GM12878 (cell line): ENCODE data around the gene SULT1C3. TPM values are rescaled to one million over a fixed set of nuclear protein-coding genes. Genes with fewer than 3 reads are reported as not detected.

ENCODE experiments used
- ATF7 ChIP-seq: fragments of 450-650 bp; IDR thresholded peaks from 2 replicates; pipeline ENCODE4 v1.6.1; 2016; ENCODE audit warnings: low read depth, mild to moderate bottlenecking
- FOS ChIP-seq: IDR thresholded peaks from 3 replicates; pipeline ENCODE4 v1.6.1; 2011; ENCODE audit warnings: borderline replicate concordance; ENCODE audit not compliant: insufficient read length; ENCODE audit errors: extremely low read depth
- PRDM15 ChIP-seq: fragments of 450-650 bp; formaldehyde crosslinking; IDR thresholded peaks from 2 replicates; pipeline ENCODE4 v1.4.0; 2020; ENCODE audit warnings: mild to moderate bottlenecking, moderate library complexity
- RELA ChIP-seq: fragments of 450-650 bp; IDR thresholded peaks from 2 replicates; pipeline ENCODE4 v1.8.0; 2014; ENCODE audit warnings: borderline replicate concordance; ENCODE audit not compliant: partially characterized antibody
- REST ChIP-seq: IDR thresholded peaks from 2 replicates; pipeline ENCODE4 v1.6.1; 2012; ENCODE audit warnings: mild to moderate bottlenecking, low read depth, low read length
- SMC3 ChIP-seq: IDR thresholded peaks from 2 replicates; pipeline ENCODE4 v1.6.1; 2011; ENCODE audit warnings: low read length, improper control_type of control experiment, borderline replicate concordance
- polyA plus RNA-seq, 11 experiments: library from polyadenylated mRNA; depleted of rRNA in 4 of 11; unstranded in 6 of 11; stranded (reverse) in 5 of 11; fragments of >200 nt; fragmentation: Nextera tagmentation in 4 of 11; fragmentation: Illumina TruSeq in 1 of 11; extraction: Ambion mirVana in 4 of 11; extraction: Trizol in 1 of 11; gene quantifications; 1 replicate in 1 of 11; 2 replicates in 10 of 11; pipeline versions ENCODE4 v1.2.1 to v1.2.3, GENCODE V29; 2011 to 2016; ENCODE audit warnings: inconsistent platforms in 2 of 11, missing spikeins in 2 of 11, low read depth in 1 of 11
- total RNA-seq, 4 experiments: library from RNA; depleted of rRNA in 3 of 4; stranded (reverse); fragments of >200 nt in 3 of 4; fragmentation: Illumina TruSeq in 1 of 4; extraction: Trizol in 1 of 4; gene quantifications; 2 replicates each; pipeline versions ENCODE4 v1.2.1 to v1.2.3, GENCODE V29; 2013 to 2021

SULT1C3 gene
- total and polyA plus RNA-seq, 10 of the 15 experiments (the other 5 are each of a cell fraction or from before 2014, with no cell fraction given) = not detected

- TF ChIP-seq RELA (no peak), SMC3 (peak; percentile 50), FOS (no peak), ATF7 (no peak), PRDM15 (no peak), REST (no peak)
Observed at GRCh38 chr2:108215794-108216211, 24.0 kb upstream of the SULT1C3 start (continued).
